CD4-positive, alpha-beta memory T cell (primary cell): Measurements from ENCODE around the gene COMP. TPM values are rescaled to one million over a fixed set of nuclear protein-coding genes. Genes with fewer than 3 reads are reported as not detected.

ENCODE experiments used
- CTCF ChIA-PET: fragments of 350-600 bp; sonication (Branson Sonifier 250); formaldehyde crosslinking; loops from one replicate; lab custom pipeline; 2021; ENCODE audit warnings: inconsistent platforms; ENCODE audit not compliant: partially characterized antibody; lab: Charles Lee
- POLR2A ChIA-PET: fragments of 350-600 bp; sonication (Branson Sonifier 250); formaldehyde crosslinking; loops from one replicate; lab custom pipeline; 2021; ENCODE audit not compliant: partially characterized antibody; lab: Charles Lee
- DNase-seq, 5 donors: peaks; one replicate each; pipeline versions ENCODE4 v3.0.0 to v3.0.0-alpha.2; 2020 to 2022; ENCODE audit warnings: mixed read lengths in 1 of 5
- H3K27ac ChIP-seq: one replicate; pipeline ENCODE4 v1.7.0; 2013; ENCODE audit warnings: low read depth, low read length
- H3K27me3 ChIP-seq: 2 replicates; pipeline ENCODE4 v1.7.0; 2013; ENCODE audit warnings: mild to moderate bottlenecking, low read length, moderate library complexity; ENCODE audit not compliant: insufficient read depth
- H3K36me3 ChIP-seq: 2 replicates; pipeline ENCODE4 v1.7.0; 2013; ENCODE audit warnings: mild to moderate bottlenecking, low read length, moderate library complexity; ENCODE audit not compliant: insufficient read depth
- H3K4me1 ChIP-seq: 2 replicates; pipeline ENCODE4 v1.7.0; 2013; ENCODE audit warnings: mild to moderate bottlenecking, low read length, moderate library complexity; ENCODE audit not compliant: insufficient read depth
- H3K4me3 ChIP-seq, 2 donors: one replicate each; pipeline ENCODE4 v1.7.0; 2013; ENCODE audit warnings: low read length in 2 of 2, mild to moderate bottlenecking in 1 of 2
- H3K9me3 ChIP-seq, 2 donors: one replicate each; pipeline ENCODE4 v1.7.0; 2013; ENCODE audit warnings: low read length in 2 of 2, control low read depth in 1 of 2; ENCODE audit not compliant: control insufficient read depth in 1 of 2
- H3K27ac Mint-ChIP-seq, 7 donors: one replicate each; pipeline ENCODE4 v1.8.0; 2020 to 2021; ENCODE audit warnings: mixed read lengths in 7 of 7, mild to moderate bottlenecking in 6 of 7, inconsistent platforms in 3 of 7, moderate library complexity in 3 of 7
- H3K27me3 Mint-ChIP-seq, 2 donors: one replicate each; pipeline ENCODE4 v1.8.0; 2020 to 2021; ENCODE audit warnings: mixed read lengths in 2 of 2
- H3K36me3 Mint-ChIP-seq, 2 donors: one replicate each; pipeline ENCODE4 v1.8.0; 2020 to 2021; ENCODE audit warnings: mixed read lengths in 2 of 2, inconsistent platforms in 1 of 2, mild to moderate bottlenecking in 1 of 2
- H3K4me1 Mint-ChIP-seq, 4 donors: one replicate each; pipeline ENCODE4 v1.8.0; 2020 to 2021; ENCODE audit warnings: mixed read lengths in 4 of 4, mild to moderate bottlenecking in 1 of 4
- H3K4me3 Mint-ChIP-seq, 8 donors: one replicate each; pipeline ENCODE4 v1.8.0; 2020 to 2021; ENCODE audit warnings: mixed read lengths in 8 of 8, mild to moderate bottlenecking in 7 of 8, moderate library complexity in 6 of 8, inconsistent platforms in 3 of 8
- H3K9me3 Mint-ChIP-seq, 8 donors: one replicate each; pipeline ENCODE4 v1.8.0; 2020 to 2021; ENCODE audit warnings: mixed read lengths in 8 of 8, mild to moderate bottlenecking in 5 of 8, inconsistent platforms in 3 of 8, moderate library complexity in 1 of 8
- intact Hi-C: fragments of 100-400 bp; cut with micrococcal nuclease; formaldehyde crosslinking; loops from one replicate; pipeline ENCODE4 v1.15.1; 2023
- polyA plus RNA-seq, 2 donors: library from polyadenylated mRNA; unstranded; fragments of 300-500 nt; fragmentation: Illumina TruSeq; gene quantifications; one replicate each; pipeline ENCODE4 v1.2.3, GENCODE V29; 2021
- total RNA-seq, 2 experiments: library from RNA; stranded (reverse); gene quantifications; one replicate each; pipeline ENCODE4 v1.2.3, GENCODE V29; 2021

Gene COMP
- total RNA-seq (not detected), polyA plus RNA-seq (not detected)

- Histone ChIP-seq H3K27ac (no peak within 1 kb of the TSS), H3K4me1 (peaks cover 25% of the 10 kb centered on the region), H3K27me3 (peaks cover 29% of the 10 kb centered on the region), H3K36me3 (no peaks in the 10 kb centered on the region), H3K9me3 (no peaks in the 10 kb centered on the region), H3K4me3 (no peak within 1 kb of the TSS)
- ChIA-PET POLR2A (no interaction called here), CTCF (no interaction called here)
- Mint-ChIP-seq H3K4me1 (peaks cover 16 to 46% (median 28%) of the 10 kb centered on the region in 4 donors), H3K36me3 (no peaks in the 10 kb centered on the region), H3K27me3 (peaks cover 42 to 58% of the 10 kb centered on the region in 2 donors), H3K4me3 (peak within 1 kb of the TSS; percentile 66 to 89 (median 84)), H3K27ac (peak within 1 kb of the TSS in 2 of 7 donors; percentile 18 to 42), H3K9me3 (no peaks in the 10 kb centered on the region)
- intact Hi-C loops = no loop called here
- no peak for DNase-seq
Measured at GRCh38 chr19:18790566-18791314, at the start of gene COMP. COMP (minus strand) TSS chr19:18791305; CDS start chr19:18791269, 36 bp downstream.

GRCh38 chr19:18840288-18841267 lies 49.5 kb upstream of the COMP start:
- Mint-ChIP-seq H3K27me3 (no peaks in the 10 kb centered on the region), H3K36me3 (peaks cover 16 to 39% of the 10 kb centered on the region in 2 donors), H3K4me3 (peak overlapping the region in 6 of 8 donors; percentile 13 to 63 (median 44)), H3K27ac (peak overlapping the region; percentile 46 to 84 (median 56)), H3K4me1 (peaks cover 61 to 98% (median 84%) of the 10 kb centered on the region in 4 donors), H3K9me3 (no peaks in the 10 kb centered on the region)
- POLR2A ChIA-PET = interaction anchor here (3.0 kb wide), 1 partner anchor 8 kb away, joined by 19 read pairs; the partner anchor contains the start of gene UPF1
- Histone ChIP-seq H3K9me3 (no peaks in the 10 kb centered on the region), H3K4me3 (no peak overlapping the region), H3K36me3 (no peaks in the 10 kb centered on the region), H3K27ac (no peak overlapping the region), H3K27me3 (no peaks in the 10 kb centered on the region), H3K4me1 (peaks cover 95% of the 10 kb centered on the region)
- DNase-seq = no peak
- intact Hi-C loops = no loop called here
- CTCF ChIA-PET = interaction anchor here (1.2 to 1.4 kb wide), 3 partner anchors 16 to 247 kb away, joined by 3 to 4 read pairs (median 3); no protein-coding TSS in a partner anchor

DNA sequence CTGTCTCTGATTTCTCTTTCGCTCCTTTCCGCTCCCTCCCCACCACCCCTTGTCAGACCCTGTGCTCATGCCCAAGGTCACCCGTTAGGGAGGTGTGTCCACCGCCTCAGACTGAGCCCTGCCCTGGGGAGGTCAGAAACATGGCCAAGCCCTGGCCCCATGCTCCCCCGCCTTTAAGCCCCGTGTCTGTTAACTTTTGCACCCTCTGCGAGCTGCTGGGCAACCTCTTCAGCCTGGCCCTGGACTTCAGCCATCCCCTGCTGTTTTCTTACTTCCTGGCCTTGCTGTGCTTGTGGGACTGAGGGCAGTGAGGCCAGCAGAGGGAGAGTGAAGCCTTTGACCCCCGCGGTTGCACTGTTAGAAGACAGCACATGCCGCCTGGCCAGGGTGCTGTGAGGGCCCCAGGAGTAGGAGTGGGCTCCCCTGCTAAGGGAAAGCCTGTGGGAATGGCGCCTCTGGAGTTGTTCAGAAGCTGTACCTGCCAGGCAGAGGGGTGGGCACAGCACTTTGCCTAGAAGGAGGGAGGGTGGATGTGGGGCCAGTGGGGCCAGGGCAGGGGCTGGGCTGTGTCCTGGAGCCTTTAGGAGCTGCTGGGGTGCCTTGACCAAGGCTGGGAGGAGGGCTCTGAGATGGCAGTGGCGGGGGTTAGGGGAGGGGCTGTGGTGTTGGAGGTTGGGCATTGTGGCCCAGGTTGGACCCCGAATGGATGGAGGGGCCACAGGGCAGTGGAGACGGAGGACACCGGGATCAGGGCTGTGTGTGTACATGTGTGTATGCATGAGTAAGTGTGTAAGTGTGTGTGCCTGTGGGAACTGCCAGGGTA lies 48.6 kb upstream of the COMP start:
- Mint-ChIP-seq H3K36me3 (peaks cover 21 to 43% of the 10 kb centered on the region in 2 donors), H3K27me3 (no peaks in the 10 kb centered on the region), H3K4me3 (peak overlapping the region in 3 of 8 donors; percentile 25 to 63 (median 48)), H3K27ac (peak overlapping the region in 4 of 7 donors; percentile 13 to 84 (median 60)), H3K4me1 (peaks cover 62 to 98% (median 85%) of the 10 kb centered on the region in 4 donors), H3K9me3 (no peaks in the 10 kb centered on the region)
- Histone ChIP-seq H3K4me1 (peaks cover 95% of the 10 kb centered on the region), H3K36me3 (peaks cover 4% of the 10 kb centered on the region), H3K27me3 (no peaks in the 10 kb centered on the region), H3K27ac (no peak overlapping the region), H3K9me3 (no peaks in the 10 kb centered on the region), H3K4me3 (no peak overlapping the region)
- POLR2A ChIA-PET = interaction anchor here (3.0 kb wide), 1 partner anchor 7 kb away, joined by 19 read pairs; the partner anchor contains the start of gene UPF1
- DNase-seq = no peak
- CTCF ChIA-PET = interaction anchor here (1.2 to 2.5 kb wide), 3 partner anchors 8 to 246 kb away, joined by 3 to 19 read pairs (median 3); no protein-coding TSS in a partner anchor
- intact Hi-C loops = no loop called here

DNA sequence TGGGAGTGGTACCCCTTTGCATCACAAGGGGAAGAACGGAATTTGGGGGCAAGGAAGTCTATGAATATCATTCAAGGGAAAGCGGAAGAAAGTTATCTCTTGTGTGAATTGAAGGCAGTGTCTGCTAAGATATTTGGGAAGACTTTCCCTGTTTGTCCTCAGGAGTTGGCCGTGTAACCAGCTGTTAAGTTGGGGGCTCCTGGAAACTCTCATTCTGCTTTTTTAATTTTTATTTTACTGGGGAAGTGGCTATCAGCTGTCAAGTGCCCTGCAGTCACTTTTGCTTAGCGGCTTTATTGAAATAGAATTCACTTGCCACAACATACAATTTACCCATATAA lies 43.5 kb upstream of the COMP start:
- Mint-ChIP-seq H3K9me3 (no peaks in the 10 kb centered on the region), H3K27ac (peak overlapping the region in 6 of 7 donors; percentile 14 to 95 (median 92)), H3K36me3 (peaks cover 36 to 47% of the 10 kb centered on the region in 2 donors), H3K4me3 (peak overlapping the region; percentile 90 to 99 (median 95)), H3K27me3 (no peaks in the 10 kb centered on the region), H3K4me1 (peaks cover 40 to 76% (median 60%) of the 10 kb centered on the region in 4 donors)
- no peaks in the 10 kb centered on the region for H3K27me3 ChIP-seq
- intact Hi-C loops = no loop called here
- H3K4me1 ChIP-seq = peaks cover 64% of the 10 kb centered on the region
- no peak overlapping the region for H3K27ac ChIP-seq
- no peak overlapping the region for H3K4me3 ChIP-seq
- ChIA-PET POLR2A (interaction anchor here (1.5 to 1.7 kb wide), 2 partner anchors 10 to 13 kb away, joined by 5 to 9 read pairs; no protein-coding TSS in a partner anchor), CTCF (interaction anchor here (1.4 to 1.8 kb wide), 5 partner anchors 9 to 384 kb away, joined by 3 to 8 read pairs (median 4); no protein-coding TSS in a partner anchor)
- no peak for DNase-seq
- peaks cover 11% of the 10 kb centered on the region for H3K36me3 ChIP-seq
- no peaks in the 10 kb centered on the region for H3K9me3 ChIP-seq

- Histone ChIP-seq H3K36me3 (peaks cover 11% of the 10 kb centered on the region), H3K4me1 (peaks cover 59% of the 10 kb centered on the region), H3K4me3 (peak overlapping the region; percentile 64 to 65), H3K27ac (peak overlapping the region; percentile 29), H3K27me3 (no peaks in the 10 kb centered on the region), H3K9me3 (no peaks in the 10 kb centered on the region)
- peak overlapping the region; percentile 77 to 95 (median 91) for H3K27ac Mint-ChIP-seq
- peak overlapping the region; percentile 90 to 99 (median 95) for H3K4me3 Mint-ChIP-seq
- H3K36me3 Mint-ChIP-seq = peaks cover 36 to 47% of the 10 kb centered on the region in 2 donors
- no peak for DNase-seq
- H3K4me1 Mint-ChIP-seq = peaks cover 38 to 70% (median 55%) of the 10 kb centered on the region in 4 donors
- H3K27me3 Mint-ChIP-seq = no peaks in the 10 kb centered on the region
- POLR2A ChIA-PET = interaction anchor here (1.0 to 1.7 kb wide), 4 partner anchors 10 to 263 kb away, joined by 3 to 9 read pairs (median 4); partner anchors contain the start of gene UBA52
- intact Hi-C loops = no loop called here
- CTCF ChIA-PET = interaction anchor here (1.4 to 1.8 kb wide), 5 partner anchors 9 to 383 kb away, joined by 3 to 8 read pairs (median 4); no protein-coding TSS in a partner anchor
- no peaks in the 10 kb centered on the region for H3K9me3 Mint-ChIP-seq
Measured at GRCh38 chr19:18833849-18834643, 42.9 kb upstream of the COMP start.
